ENCODE measurements around the gene RNF217.

DNA sequence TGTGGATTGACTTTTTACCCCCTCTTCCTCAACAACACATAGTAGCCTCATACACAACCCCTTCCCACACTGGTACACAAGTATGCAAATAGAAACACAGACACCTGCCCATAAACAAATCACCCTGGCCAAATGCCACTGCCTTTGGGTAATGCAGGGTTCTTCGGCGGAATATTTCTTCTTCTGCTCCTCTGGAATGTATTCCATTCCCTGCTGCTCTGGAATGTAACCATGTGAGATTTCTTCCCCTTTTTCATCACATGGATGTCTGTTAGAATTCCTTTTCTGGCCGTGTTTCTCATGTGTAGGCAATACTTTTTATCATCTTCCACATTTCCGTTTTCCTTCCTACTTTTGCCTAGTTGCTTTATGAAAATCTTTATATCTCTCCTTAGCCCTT, 115.2 kb downstream of the RNF217 start:
- no peak for TF ChIP-seq EZH2 (IDR thresholded peaks at IDR 0.05; ENCODE audit: low read length)
- TF ChIP-seq, protein P1, sequence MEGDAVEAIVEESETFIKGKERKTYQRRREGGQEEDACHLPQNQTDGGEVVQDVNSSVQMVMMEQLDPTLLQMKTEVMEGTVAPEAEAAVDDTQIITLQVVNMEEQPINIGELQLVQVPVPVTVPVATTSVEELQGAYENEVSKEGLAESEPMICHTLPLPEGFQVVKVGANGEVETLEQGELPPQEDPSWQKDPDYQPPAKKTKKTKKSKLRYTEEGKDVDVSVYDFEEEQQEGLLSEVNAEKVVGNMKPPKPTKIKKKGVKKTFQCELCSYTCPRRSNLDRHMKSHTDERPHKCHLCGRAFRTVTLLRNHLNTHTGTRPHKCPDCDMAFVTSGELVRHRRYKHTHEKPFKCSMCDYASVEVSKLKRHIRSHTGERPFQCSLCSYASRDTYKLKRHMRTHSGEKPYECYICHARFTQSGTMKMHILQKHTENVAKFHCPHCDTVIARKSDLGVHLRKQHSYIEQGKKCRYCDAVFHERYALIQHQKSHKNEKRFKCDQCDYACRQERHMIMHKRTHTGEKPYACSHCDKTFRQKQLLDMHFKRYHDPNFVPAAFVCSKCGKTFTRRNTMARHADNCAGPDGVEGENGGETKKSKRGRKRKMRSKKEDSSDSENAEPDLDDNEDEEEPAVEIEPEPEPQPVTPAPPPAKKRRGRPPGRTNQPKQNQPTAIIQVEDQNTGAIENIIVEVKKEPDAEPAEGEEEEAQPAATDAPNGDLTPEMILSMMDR (optimal IDR thresholded peaks at IDR 0.05 in 1 of 3, IDR thresholded peaks at IDR 0.05 in 1 of 3, conservative IDR thresholded peaks at IDR 0.05 in 1 of 3; ENCODE audit: extremely low read depth in 1 of 3, insufficient read depth in 2 of 3, low read length in 3 of 3), result no peak
